MM.1S (cell line): Measurements from ENCODE around the gene IGF2.

Experiments
- DNase-seq: peaks from one replicate; pipeline ENCODE4 v3.0.0-alpha.2; 2015
- H2AFZ ChIP-seq: fragments of 300-600 bp; sonication (generic); 2 replicates; pipeline ENCODE4 v1.6.0; 2016; ENCODE audit warnings: antibody characterized with exemption, low read length
- H3F3A ChIP-seq: fragments of 300-600 bp; sonication (generic); 2 replicates; pipeline ENCODE4 v1.6.1; 2016; ENCODE audit warnings: mild to moderate bottlenecking, antibody characterized with exemption, low read length, moderate library complexity, mixed read lengths; ENCODE audit not compliant: insufficient read depth
- H3K27ac ChIP-seq: fragments of 300-600 bp; sonication (generic); 2 replicates; pipeline ENCODE4 v1.5.1; 2016; ENCODE audit warnings: mild to moderate bottlenecking, low read length
- H3K27me3 ChIP-seq: fragments of 300-600 bp; sonication (generic); replicated peaks from 2 replicates; pipeline ENCODE4 v1.6.0; 2016; ENCODE audit warnings: low read length; ENCODE audit not compliant: insufficient read depth
- H3K36me3 ChIP-seq: fragments of 300-600 bp; sonication (generic); replicated peaks from 2 replicates; pipeline ENCODE4 v1.6.1; 2016; ENCODE audit warnings: mild to moderate bottlenecking, low read length, mixed read lengths; ENCODE audit not compliant: insufficient read depth
- H3K4me1 ChIP-seq: fragments of 300-600 bp; sonication (generic); 2 replicates; pipeline ENCODE4 v1.6.1; 2016; ENCODE audit warnings: low read length, mixed read lengths
- H3K4me2 ChIP-seq: fragments of 300-600 bp; sonication (generic); 2 replicates; pipeline ENCODE4 v1.6.0; 2016; ENCODE audit warnings: low read depth, low read length
- H3K4me3 ChIP-seq: fragments of 300-600 bp; sonication (generic); 2 replicates; pipeline ENCODE4 v1.5.1; 2016; ENCODE audit warnings: low read length, mixed read lengths
- H3K79me2 ChIP-seq: fragments of 300-600 bp; sonication (generic); 2 replicates; pipeline ENCODE4 v1.6.1; 2016; ENCODE audit warnings: mixed run types, low read length, mixed read lengths
- H3K9ac ChIP-seq: fragments of 300-600 bp; sonication (generic); 2 replicates; pipeline ENCODE4 v1.6.1; 2016; ENCODE audit warnings: low read length, mixed read lengths
- H3K9me2 ChIP-seq: fragments of 300-600 bp; sonication (generic); replicated peaks from 2 replicates; pipeline ENCODE4 v1.6.1; 2016; ENCODE audit warnings: mild to moderate bottlenecking, low read length, mixed read lengths; ENCODE audit not compliant: insufficient read depth
- H3K9me3 ChIP-seq: fragments of 300-600 bp; sonication (generic); replicated peaks from 2 replicates; pipeline ENCODE4 v1.6.1; 2016; ENCODE audit warnings: mild to moderate bottlenecking, low read length, mixed read lengths; ENCODE audit not compliant: insufficient read depth
- H4K20me1 ChIP-seq: fragments of 300-600 bp; sonication (generic); 2 replicates; pipeline ENCODE4 v1.6.1; 2016; ENCODE audit warnings: mild to moderate bottlenecking, low read length, moderate library complexity, mixed read lengths; ENCODE audit not compliant: insufficient read depth
- EZH2 ChIP-seq: fragments of 300-600 bp; sonication (generic); optimal IDR thresholded peaks from 2 replicates; pipeline ENCODE3; 2017; ENCODE audit warnings: low read depth, mild to moderate bottlenecking, antibody characterized with exemption, low read length, mixed read lengths
- EZH2phosphoT487 ChIP-seq: fragments of 300-600 bp; sonication (generic); IDR thresholded peaks from 2 replicates; pipeline ENCODE4 v1.6.1; 2018; ENCODE audit warnings: antibody characterized with exemption, low read length
- TF ChIP-seq, protein P1 (sequence below): fragments of 300-600 bp; sonication (generic); IDR thresholded peaks from 2 replicates; pipeline ENCODE4 v1.5.1; 2016; ENCODE audit warnings: antibody characterized with exemption, low read length, mixed read lengths

Gene IGF2

DNA sequence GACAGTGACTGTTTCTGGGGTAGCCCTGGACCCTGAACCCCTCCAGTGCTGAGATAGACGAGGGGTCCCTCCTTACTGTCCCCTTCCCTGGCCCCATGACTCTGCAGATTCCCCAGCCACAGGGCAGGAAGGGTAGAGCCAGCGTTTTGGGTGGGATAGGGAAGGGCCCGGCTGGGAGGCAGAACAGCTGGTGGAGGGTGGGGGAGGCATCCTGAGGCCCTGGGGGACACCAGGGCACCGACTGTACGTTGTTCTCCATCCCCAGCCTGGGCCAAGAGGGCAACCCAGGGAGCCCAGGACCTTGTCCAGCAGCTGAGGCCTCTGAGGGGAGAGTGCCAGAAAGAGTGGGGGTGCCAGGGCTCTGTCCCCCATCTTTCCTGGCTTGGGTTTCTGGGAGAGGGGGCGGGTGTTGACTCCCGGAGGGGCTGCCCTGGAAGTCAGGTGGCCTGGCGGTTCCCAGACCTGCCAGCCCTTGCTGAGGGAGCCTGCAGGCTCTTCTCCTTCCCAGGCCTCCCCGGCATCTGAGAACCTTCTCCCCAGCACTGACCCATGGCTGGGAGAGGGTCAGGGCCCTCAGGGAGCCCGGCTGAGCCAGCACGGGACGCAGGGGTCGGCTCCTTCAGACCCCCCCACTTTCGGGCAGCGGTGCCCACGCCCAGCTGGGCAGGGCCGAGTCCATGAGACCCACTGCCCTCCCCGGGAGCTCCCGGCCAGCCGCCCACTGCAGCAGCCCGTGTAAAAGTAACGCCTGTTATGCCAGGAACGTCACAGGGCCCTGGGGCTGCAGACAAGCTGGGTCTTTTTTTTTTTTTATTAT is 30.3 kb downstream of the IGF2 start:
- Histone ChIP-seq H3K4me3 (no peak overlapping the region), H3K4me1 (no peaks in the 10 kb centered on the region), H4K20me1 (no peaks in the 10 kb centered on the region), H3K9me3 (no peaks in the 10 kb centered on the region), H3K79me2 (no peaks in the 10 kb centered on the region), H3K27me3 (peaks cover 84% of the 10 kb centered on the region), H2AFZ (no peak overlapping the region), H3K36me3 (no peaks in the 10 kb centered on the region), H3K4me2 (no peak overlapping the region), H3K9ac (no peak overlapping the region), H3K9me2 (no peaks in the 10 kb centered on the region), H3K27ac (no peak overlapping the region), H3F3A (no peaks in the 10 kb centered on the region)
- no peak for DNase-seq
- TF ChIP-seq EZH2phosphoT487: no peak

DNA sequence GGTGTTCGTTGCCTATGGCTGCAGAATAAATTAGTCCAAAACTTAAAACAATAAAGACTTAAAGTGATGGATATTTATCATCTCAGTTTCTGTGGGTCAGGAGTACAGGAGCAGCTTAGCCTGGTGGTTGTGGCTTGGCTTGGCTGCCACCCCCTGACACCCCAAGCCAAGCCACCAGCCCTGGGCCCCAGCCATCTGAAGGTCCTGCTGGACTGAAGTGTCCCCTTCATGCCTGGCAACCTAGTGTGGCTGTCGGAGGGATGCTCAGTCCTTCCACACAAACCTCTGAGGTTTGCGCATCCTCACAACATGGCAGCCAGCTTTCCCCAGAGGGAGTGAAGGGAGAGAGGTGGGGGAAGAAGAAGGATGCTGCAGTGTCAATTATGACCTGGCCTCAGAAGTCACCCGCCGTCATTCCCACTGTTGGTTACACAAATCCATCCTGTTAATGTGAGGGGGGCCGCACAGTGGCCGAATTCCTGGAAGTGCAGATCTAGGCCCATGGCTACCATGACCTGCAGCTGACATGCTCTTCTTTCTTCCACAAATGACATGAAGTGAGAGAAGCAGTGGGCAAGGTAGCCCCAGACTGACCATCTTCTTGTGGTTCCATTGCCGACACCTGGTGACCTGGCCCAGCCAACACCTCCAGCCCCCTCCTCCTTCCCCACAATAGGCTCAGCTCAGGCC is 31.1 kb downstream of the IGF2 start:
- no peak overlapping the region for H3K4me3 ChIP-seq
- H3K27me3 ChIP-seq: peaks cover 84% of the 10 kb centered on the region
- no peaks in the 10 kb centered on the region for H4K20me1 ChIP-seq
- no peak overlapping the region for H2AFZ ChIP-seq
- H3K9ac ChIP-seq: no peak overlapping the region
- no peaks in the 10 kb centered on the region for H3K4me1 ChIP-seq
- no peak for DNase-seq
- no peaks in the 10 kb centered on the region for H3K36me3 ChIP-seq
- H3K4me2 ChIP-seq: no peak overlapping the region
- no peaks in the 10 kb centered on the region for H3F3A ChIP-seq
- H3K79me2 ChIP-seq: no peaks in the 10 kb centered on the region
- H3K27ac ChIP-seq: no peak overlapping the region
- no peaks in the 10 kb centered on the region for H3K9me3 ChIP-seq
- no peak for TF ChIP-seq EZH2
- TF ChIP-seq, protein P1, sequence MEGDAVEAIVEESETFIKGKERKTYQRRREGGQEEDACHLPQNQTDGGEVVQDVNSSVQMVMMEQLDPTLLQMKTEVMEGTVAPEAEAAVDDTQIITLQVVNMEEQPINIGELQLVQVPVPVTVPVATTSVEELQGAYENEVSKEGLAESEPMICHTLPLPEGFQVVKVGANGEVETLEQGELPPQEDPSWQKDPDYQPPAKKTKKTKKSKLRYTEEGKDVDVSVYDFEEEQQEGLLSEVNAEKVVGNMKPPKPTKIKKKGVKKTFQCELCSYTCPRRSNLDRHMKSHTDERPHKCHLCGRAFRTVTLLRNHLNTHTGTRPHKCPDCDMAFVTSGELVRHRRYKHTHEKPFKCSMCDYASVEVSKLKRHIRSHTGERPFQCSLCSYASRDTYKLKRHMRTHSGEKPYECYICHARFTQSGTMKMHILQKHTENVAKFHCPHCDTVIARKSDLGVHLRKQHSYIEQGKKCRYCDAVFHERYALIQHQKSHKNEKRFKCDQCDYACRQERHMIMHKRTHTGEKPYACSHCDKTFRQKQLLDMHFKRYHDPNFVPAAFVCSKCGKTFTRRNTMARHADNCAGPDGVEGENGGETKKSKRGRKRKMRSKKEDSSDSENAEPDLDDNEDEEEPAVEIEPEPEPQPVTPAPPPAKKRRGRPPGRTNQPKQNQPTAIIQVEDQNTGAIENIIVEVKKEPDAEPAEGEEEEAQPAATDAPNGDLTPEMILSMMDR: no peak
- TF ChIP-seq EZH2phosphoT487: no peak
- H3K9me2 ChIP-seq: no peaks in the 10 kb centered on the region

DNA sequence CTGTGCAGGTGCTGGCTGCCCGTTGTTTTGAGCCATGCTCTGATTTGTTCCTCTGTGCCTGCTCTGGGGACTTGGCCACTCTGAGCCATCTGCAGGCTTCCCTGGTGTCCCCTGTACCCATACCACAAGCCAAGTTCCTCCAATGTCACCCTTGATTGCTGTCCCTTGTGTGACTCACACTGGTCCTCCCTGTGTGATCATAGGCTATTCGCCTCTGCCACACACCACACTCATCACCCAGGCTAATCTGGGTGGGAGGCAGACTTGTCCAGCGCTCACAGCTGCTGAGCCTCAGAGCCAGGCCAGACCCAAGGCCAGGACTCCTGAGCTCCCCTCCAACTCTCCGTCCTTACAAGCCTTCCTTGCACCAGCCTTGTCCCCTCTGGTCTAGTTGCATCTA is 31.7 kb downstream of the IGF2 start:
- TF ChIP-seq, protein P1: no peak
- TF ChIP-seq EZH2phosphoT487 (no peak), EZH2 (no peak)
- Histone ChIP-seq H3K9me2 (no peaks in the 10 kb centered on the region), H3K4me2 (no peak overlapping the region), H3K36me3 (no peaks in the 10 kb centered on the region), H4K20me1 (no peaks in the 10 kb centered on the region), H3K9me3 (no peaks in the 10 kb centered on the region), H3F3A (no peaks in the 10 kb centered on the region), H3K27ac (no peak overlapping the region), H2AFZ (no peak overlapping the region), H3K27me3 (peaks cover 86% of the 10 kb centered on the region), H3K4me3 (no peak overlapping the region), H3K9ac (no peak overlapping the region), H3K4me1 (no peaks in the 10 kb centered on the region), H3K79me2 (no peaks in the 10 kb centered on the region)
- DNase-seq: no peak
